GM23338 (cell line): ENCODE measurements around the gene CNMD. TPM values are rescaled to one million over a fixed set of nuclear protein-coding genes. Genes with fewer than 3 reads are reported as not detected.
"Not testable (repeated sequence)": the region's sequence is repeated elsewhere in the genome, so short reads cannot be mapped to it uniquely, and the experiment has no call there.

Source experiments
- ATAC-seq: fragments of 200-7000 bp; cut with Tn5 transposase; 3 replicates; pipeline ENCODE4 v1.9.1; 2020
- DNase-seq: peaks from one replicate; pipeline ENCODE4 v3.0.0-alpha.2; 2015; ENCODE audit warnings: low spot score
- H2AFZ ChIP-seq: fragments of 200-600 bp; sonication (generic); 2 replicates; pipeline ENCODE4 v1.8.0; 2016; ENCODE audit warnings: antibody characterized with exemption, mild to moderate bottlenecking, moderate library complexity
- H3F3A ChIP-seq: fragments of 200-600 bp; sonication (generic); replicated peaks from 2 replicates; pipeline ENCODE4 v1.8.0; 2017; ENCODE audit warnings: antibody characterized with exemption, mixed run types, low read depth
- H3K27ac ChIP-seq: fragments of 200-600 bp; sonication (generic); 2 replicates; pipeline ENCODE4 v1.6.1; 2016; ENCODE audit warnings: low read depth
- H3K27me3 ChIP-seq: fragments of 200-600 bp; sonication (generic); 2 replicates; pipeline ENCODE4 v1.8.0; 2016; ENCODE audit warnings: mild to moderate bottlenecking, mixed run types, moderate library complexity; ENCODE audit not compliant: insufficient read depth
- H3K36me3 ChIP-seq: fragments of 200-600 bp; sonication (generic); 2 replicates; pipeline ENCODE4 v1.8.0; 2016; ENCODE audit warnings: mild to moderate bottlenecking; ENCODE audit not compliant: insufficient read depth
- H3K4me1 ChIP-seq: fragments of 200-600 bp; sonication (generic); 2 replicates; pipeline ENCODE4 v1.8.0; 2016; ENCODE audit warnings: mild to moderate bottlenecking, moderate library complexity; ENCODE audit not compliant: insufficient read depth
- H3K4me2 ChIP-seq: fragments of 200-600 bp; sonication (generic); 2 replicates; pipeline ENCODE4 v1.7.1; 2017; ENCODE audit warnings: mixed run types
- H3K4me3 ChIP-seq: fragments of 200-600 bp; sonication (generic); 2 replicates; pipeline ENCODE4 v1.6.1; 2016; ENCODE audit warnings: mixed run types
- H3K79me2 ChIP-seq: fragments of 200-600 bp; sonication (generic); replicated peaks from 2 replicates; pipeline ENCODE4 v1.8.0; 2017; ENCODE audit warnings: mild to moderate bottlenecking; ENCODE audit not compliant: insufficient read depth
- H3K9me2 ChIP-seq: fragments of 200-600 bp; sonication (generic); 2 replicates; pipeline ENCODE4 v1.8.0; 2017; ENCODE audit not compliant: insufficient read depth
- H4K20me1 ChIP-seq: fragments of 200-600 bp; sonication (generic); replicated peaks from 2 replicates; pipeline ENCODE4 v1.8.0; 2017; ENCODE audit warnings: mild to moderate bottlenecking; ENCODE audit not compliant: insufficient read depth
- H3K27ac Mint-ChIP-seq: 2 replicates; pipeline ENCODE4 v1.8.0; 2020; ENCODE audit warnings: inconsistent platforms, mild to moderate bottlenecking, moderate library complexity, mixed read lengths
- H3K27me3 Mint-ChIP-seq: 3 replicates; pipeline ENCODE4 v1.8.0; 2022; ENCODE audit warnings: low read depth, mild to moderate bottlenecking, moderate library complexity, mixed read lengths, inconsistent platforms; ENCODE audit not compliant: insufficient read depth, poor library complexity
- H3K36me3 Mint-ChIP-seq: 3 replicates; pipeline ENCODE4 v1.8.0; 2021; ENCODE audit warnings: low read depth, mild to moderate bottlenecking, inconsistent platforms, moderate library complexity, mixed read lengths
- H3K4me1 Mint-ChIP-seq: 3 replicates; pipeline ENCODE4 v1.8.0; 2020; ENCODE audit warnings: mild to moderate bottlenecking, inconsistent platforms, mixed read lengths
- H3K4me3 Mint-ChIP-seq: 3 replicates; pipeline ENCODE4 v1.8.0; 2021; ENCODE audit warnings: moderate library complexity, mild to moderate bottlenecking, inconsistent platforms, mixed read lengths
- H3K9me3 Mint-ChIP-seq: 3 replicates; pipeline ENCODE4 v1.8.0; 2020; ENCODE audit warnings: moderate library complexity, mild to moderate bottlenecking, inconsistent platforms, mixed read lengths
- EZH2 ChIP-seq: fragments of 200-600 bp; sonication (generic); IDR thresholded peaks from one replicate; pipeline ENCODE4 v1.8.0; 2017; ENCODE audit warnings: antibody characterized with exemption, mild to moderate bottlenecking, low read depth; ENCODE audit not compliant: unreplicated experiment
- EZH2phosphoT487 ChIP-seq: fragments of 200-600 bp; sonication (generic); IDR thresholded peaks from one replicate; pipeline ENCODE4 v1.8.1; 2018; ENCODE audit warnings: antibody characterized with exemption; ENCODE audit not compliant: unreplicated experiment
- JUNB ChIP-seq: IDR thresholded peaks from one replicate; pipeline ENCODE4 v1.6.1; 2016; ENCODE audit warnings: antibody characterized with exemption; ENCODE audit not compliant: unreplicated experiment
- NANOG ChIP-seq: IDR thresholded peaks from 2 replicates; pipeline ENCODE4 v1.6.1; 2016; ENCODE audit warnings: antibody characterized with exemption, borderline replicate concordance
- POLR2AphosphoS5 ChIP-seq: IDR thresholded peaks from 2 replicates; pipeline ENCODE4 v1.6.1; 2016; ENCODE audit warnings: antibody characterized with exemption, low read depth
- STAT1 ChIP-seq: IDR thresholded peaks from one replicate; pipeline ENCODE4 v1.6.1; 2016; ENCODE audit warnings: antibody characterized with exemption; ENCODE audit not compliant: unreplicated experiment
- ZNF331 ChIP-seq: fragments of 250-450 bp; sonication (Bioruptor Pico); IDR thresholded peaks from 2 replicates; pipeline ENCODE4 v1.5.0; 2020; ENCODE audit warnings: low read depth, mild to moderate bottlenecking, moderate library complexity
- polyA plus RNA-seq: library from polyadenylated mRNA; unstranded; fragments of >200 nt; fragmentation: Nextera tagmentation; extraction: Ambion mirVana; gene quantifications from 2 replicates; pipeline ENCODE4 v1.2.1, GENCODE V29; 2016
- total RNA-seq: library from RNA; depleted of rRNA; stranded (reverse); fragments of >200 nt; shearing (Covaris generic); gene quantifications from 2 replicates; pipeline ENCODE4 v1.2.3, GENCODE V29; 2014
- TF ChIP-seq, protein P1 (sequence below): fragments of 250-450 bp; sonication (Bioruptor Pico); IDR thresholded peaks from 2 replicates; pipeline ENCODE4 v1.5.0; 2020; ENCODE audit warnings: mild to moderate bottlenecking, moderate library complexity
- TF ChIP-seq, protein P2 (sequence below): IDR thresholded peaks from 2 replicates; pipeline ENCODE4 v1.6.1; 2016; ENCODE audit warnings: antibody characterized with exemption
- TF ChIP-seq, protein P3 (sequence below): IDR thresholded peaks from one replicate; pipeline ENCODE4 v1.6.1; 2018; ENCODE audit warnings: antibody characterized with exemption; ENCODE audit not compliant: unreplicated experiment

The CNMD gene
- total and polyA plus RNA-seq, 2 experiments from 2014 or later: 141 to 207 TPM

DNA sequence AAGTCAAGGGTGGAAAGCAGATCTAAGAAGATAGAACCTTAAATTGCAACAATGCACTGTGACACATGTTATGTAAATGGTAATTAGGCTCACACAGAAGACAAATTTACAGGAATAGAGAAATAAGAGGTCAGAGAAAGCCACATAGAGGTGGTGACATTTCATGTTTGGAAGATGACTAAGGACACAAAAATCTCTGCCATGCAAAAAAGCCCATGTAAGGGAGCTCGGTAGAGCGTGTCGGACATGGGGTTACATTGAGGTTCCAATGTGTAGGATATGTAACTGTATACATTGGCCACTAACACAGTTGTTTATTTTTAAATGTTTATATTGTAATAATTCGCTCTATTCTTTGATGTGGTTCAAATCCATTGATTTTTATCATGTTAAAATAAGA lies 53.2 kb downstream of the CNMD start (continued):
- TF ChIP-seq, protein P1, sequence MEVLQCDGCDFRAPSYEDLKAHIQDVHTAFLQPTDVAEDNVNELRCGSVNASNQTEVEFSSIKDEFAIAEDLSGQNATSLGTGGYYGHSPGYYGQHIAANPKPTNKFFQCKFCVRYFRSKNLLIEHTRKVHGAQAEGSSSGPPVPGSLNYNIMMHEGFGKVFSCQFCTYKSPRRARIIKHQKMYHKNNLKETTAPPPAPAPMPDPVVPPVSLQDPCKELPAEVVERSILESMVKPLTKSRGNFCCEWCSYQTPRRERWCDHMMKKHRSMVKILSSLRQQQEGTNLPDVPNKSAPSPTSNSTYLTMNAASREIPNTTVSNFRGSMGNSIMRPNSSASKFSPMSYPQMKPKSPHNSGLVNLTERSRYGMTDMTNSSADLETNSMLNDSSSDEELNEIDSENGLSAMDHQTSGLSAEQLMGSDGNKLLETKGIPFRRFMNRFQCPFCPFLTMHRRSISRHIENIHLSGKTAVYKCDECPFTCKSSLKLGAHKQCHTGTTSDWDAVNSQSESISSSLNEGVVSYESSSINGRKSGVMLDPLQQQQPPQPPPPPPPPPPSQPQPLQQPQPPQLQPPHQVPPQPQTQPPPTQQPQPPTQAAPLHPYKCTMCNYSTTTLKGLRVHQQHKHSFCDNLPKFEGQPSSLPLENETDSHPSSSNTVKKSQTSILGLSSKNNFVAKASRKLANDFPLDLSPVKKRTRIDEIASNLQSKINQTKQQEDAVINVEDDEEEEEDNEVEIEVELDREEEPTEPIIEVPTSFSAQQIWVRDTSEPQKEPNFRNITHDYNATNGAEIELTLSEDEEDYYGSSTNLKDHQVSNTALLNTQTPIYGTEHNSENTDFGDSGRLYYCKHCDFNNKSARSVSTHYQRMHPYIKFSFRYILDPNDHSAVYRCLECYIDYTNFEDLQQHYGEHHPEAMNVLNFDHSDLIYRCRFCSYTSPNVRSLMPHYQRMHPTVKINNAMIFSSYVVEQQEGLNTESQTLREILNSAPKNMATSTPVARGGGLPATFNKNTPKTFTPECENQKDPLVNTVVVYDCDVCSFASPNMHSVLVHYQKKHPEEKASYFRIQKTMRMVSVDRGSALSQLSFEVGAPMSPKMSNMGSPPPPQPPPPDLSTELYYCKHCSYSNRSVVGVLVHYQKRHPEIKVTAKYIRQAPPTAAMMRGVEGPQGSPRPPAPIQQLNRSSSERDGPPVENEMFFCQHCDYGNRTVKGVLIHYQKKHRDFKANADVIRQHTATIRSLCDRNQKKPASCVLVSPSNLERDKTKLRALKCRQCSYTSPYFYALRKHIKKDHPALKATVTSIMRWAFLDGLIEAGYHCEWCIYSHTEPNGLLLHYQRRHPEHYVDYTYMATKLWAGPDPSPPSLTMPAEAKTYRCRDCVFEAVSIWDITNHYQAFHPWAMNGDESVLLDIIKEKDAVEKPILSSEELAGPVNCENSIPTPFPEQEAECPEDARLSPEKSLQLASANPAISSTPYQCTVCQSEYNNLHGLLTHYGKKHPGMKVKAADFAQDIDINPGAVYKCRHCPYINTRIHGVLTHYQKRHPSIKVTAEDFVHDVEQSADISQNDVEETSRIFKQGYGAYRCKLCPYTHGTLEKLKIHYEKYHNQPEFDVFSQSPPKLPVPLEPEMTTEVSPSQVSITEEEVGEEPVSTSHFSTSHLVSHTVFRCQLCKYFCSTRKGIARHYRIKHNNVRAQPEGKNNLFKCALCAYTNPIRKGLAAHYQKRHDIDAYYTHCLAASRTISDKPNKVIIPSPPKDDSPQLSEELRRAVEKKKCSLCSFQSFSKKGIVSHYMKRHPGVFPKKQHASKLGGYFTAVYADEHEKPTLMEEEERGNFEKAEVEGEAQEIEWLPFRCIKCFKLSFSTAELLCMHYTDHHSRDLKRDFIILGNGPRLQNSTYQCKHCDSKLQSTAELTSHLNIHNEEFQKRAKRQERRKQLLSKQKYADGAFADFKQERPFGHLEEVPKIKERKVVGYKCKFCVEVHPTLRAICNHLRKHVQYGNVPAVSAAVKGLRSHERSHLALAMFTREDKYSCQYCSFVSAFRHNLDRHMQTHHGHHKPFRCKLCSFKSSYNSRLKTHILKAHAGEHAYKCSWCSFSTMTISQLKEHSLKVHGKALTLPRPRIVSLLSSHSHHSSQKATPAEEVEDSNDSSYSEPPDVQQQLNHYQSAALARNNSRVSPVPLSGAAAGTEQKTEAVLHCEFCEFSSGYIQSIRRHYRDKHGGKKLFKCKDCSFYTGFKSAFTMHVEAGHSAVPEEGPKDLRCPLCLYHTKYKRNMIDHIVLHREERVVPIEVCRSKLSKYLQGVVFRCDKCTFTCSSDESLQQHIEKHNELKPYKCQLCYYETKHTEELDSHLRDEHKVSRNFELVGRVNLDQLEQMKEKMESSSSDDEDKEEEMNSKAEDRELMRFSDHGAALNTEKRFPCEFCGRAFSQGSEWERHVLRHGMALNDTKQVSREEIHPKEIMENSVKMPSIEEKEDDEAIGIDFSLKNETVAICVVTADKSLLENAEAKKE (CRISPR knock-in tag): no peak
- TF ChIP-seq EZH2phosphoT487 (no peak), POLR2AphosphoS5 (no peak), NANOG (no peak), JUNB (no peak), EZH2 (no peak), STAT1 (no peak), ZNF331 (CRISPR knock-in tag) (no peak)
- TF ChIP-seq, protein P2, sequence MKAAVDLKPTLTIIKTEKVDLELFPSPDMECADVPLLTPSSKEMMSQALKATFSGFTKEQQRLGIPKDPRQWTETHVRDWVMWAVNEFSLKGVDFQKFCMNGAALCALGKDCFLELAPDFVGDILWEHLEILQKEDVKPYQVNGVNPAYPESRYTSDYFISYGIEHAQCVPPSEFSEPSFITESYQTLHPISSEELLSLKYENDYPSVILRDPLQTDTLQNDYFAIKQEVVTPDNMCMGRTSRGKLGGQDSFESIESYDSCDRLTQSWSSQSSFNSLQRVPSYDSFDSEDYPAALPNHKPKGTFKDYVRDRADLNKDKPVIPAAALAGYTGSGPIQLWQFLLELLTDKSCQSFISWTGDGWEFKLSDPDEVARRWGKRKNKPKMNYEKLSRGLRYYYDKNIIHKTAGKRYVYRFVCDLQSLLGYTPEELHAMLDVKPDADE: no peak
- TF ChIP-seq, protein P3, sequence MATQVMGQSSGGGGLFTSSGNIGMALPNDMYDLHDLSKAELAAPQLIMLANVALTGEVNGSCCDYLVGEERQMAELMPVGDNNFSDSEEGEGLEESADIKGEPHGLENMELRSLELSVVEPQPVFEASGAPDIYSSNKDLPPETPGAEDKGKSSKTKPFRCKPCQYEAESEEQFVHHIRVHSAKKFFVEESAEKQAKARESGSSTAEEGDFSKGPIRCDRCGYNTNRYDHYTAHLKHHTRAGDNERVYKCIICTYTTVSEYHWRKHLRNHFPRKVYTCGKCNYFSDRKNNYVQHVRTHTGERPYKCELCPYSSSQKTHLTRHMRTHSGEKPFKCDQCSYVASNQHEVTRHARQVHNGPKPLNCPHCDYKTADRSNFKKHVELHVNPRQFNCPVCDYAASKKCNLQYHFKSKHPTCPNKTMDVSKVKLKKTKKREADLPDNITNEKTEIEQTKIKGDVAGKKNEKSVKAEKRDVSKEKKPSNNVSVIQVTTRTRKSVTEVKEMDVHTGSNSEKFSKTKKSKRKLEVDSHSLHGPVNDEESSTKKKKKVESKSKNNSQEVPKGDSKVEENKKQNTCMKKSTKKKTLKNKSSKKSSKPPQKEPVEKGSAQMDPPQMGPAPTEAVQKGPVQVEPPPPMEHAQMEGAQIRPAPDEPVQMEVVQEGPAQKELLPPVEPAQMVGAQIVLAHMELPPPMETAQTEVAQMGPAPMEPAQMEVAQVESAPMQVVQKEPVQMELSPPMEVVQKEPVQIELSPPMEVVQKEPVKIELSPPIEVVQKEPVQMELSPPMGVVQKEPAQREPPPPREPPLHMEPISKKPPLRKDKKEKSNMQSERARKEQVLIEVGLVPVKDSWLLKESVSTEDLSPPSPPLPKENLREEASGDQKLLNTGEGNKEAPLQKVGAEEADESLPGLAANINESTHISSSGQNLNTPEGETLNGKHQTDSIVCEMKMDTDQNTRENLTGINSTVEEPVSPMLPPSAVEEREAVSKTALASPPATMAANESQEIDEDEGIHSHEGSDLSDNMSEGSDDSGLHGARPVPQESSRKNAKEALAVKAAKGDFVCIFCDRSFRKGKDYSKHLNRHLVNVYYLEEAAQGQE: no peak

DNA sequence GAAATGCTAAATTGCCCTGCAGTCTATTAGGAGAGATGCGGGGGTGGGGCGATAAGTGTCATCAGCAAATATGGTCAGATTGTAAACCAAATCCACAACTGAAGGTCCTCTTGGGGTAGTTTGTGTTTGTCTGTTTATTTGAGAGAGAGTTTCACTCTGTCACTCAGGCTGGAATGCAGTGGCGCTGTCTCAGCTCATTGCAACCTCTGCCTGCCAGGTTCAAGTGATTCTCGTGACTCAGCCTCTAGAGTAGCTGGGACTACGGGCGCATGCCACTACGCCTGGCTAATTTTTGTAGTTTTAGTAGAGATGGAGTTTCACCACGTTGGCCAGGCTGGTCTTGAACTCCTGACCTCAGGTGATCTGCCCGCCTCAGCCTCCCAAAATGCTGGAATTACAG lies 53.8 kb downstream of the CNMD start:
- not testable (repeated sequence) for H3K4me1 Mint-ChIP-seq, H2AFZ ChIP-seq, H3K27ac Mint-ChIP-seq, H3K4me3 Mint-ChIP-seq, H3K9me3 Mint-ChIP-seq, H3K36me3 ChIP-seq, DNase-seq, H3K27me3 Mint-ChIP-seq, H3K4me2 ChIP-seq, H3K4me1 ChIP-seq, ATAC-seq, H3F3A ChIP-seq, H3K27me3 ChIP-seq, H3K9me2 ChIP-seq, H3K4me3 ChIP-seq, H3K27ac ChIP-seq
- Histone ChIP-seq H4K20me1 (peaks cover 12% of the 10 kb centered on the region; the same call in 1 of the 2 replicates), H3K79me2 (0 out of 2 replicates have a peak, but pooled peaks cover 15% of the 10 kb centered on the region)
- peaks cover 54% of the 10 kb centered on the region for H3K36me3 Mint-ChIP-seq
